Neural cell (in vitro differentiated cells): Measurements from ENCODE around the gene KDM4B.

ENCODE experiments used
- CTCF ChIP-seq: fragments of 450-650 bp; IDR thresholded peaks from 2 replicates; pipeline ENCODE4 v1.5.1; 2014; ENCODE audit warnings: antibody characterized with exemption, mild to moderate bottlenecking, moderate library complexity; ENCODE audit not compliant: poor library complexity, severe bottlenecking
- EZH2 ChIP-seq: fragments of 200-600, 300-800 bp; shearing (Covaris generic), sonication (generic); IDR thresholded peaks from 2 replicates; pipeline ENCODE4 v1.6.1; 2014; ENCODE audit warnings: antibody characterized with exemption, low read length, borderline replicate concordance, mild to moderate bottlenecking; ENCODE audit not compliant: insufficient read depth, poor library complexity, severe bottlenecking
- MXI1 ChIP-seq: fragments of 450-650 bp; conservative IDR thresholded peaks from 2 replicates; pipeline ENCODE4 v1.6.1; 2014; ENCODE audit warnings: antibody characterized with exemption, mild to moderate bottlenecking; ENCODE audit not compliant: poor library complexity, severe bottlenecking
- POLR2AphosphoS5 ChIP-seq: IDR thresholded peaks from 2 replicates; pipeline ENCODE4 v1.6.1; 2012
- REST ChIP-seq: IDR thresholded peaks from 2 replicates; pipeline ENCODE4 v1.6.1; 2012; ENCODE audit warnings: borderline replicate concordance
- SMC3 ChIP-seq: fragments of 450-650 bp; conservative IDR thresholded peaks from 2 replicates; pipeline ENCODE4 v1.6.1; 2014; ENCODE audit warnings: antibody characterized with exemption, mild to moderate bottlenecking, moderate library complexity; ENCODE audit not compliant: poor library complexity

- TF ChIP-seq REST (no peak), POLR2AphosphoS5 (no peak), CTCF (no peak), EZH2 (no peak), MXI1 (no peak), SMC3 (no peak)
Measured at GRCh38 chr19:5108123-5108596, 139.2 kb downstream of the KDM4B start.
